Spleen (tissue), 11 donors: ENCODE measurements around the gene SERPINA3. TPM values are rescaled to one million over a fixed set of nuclear protein-coding genes. Genes with fewer than 3 reads are reported as not detected.
A peak's percentile ranks its signal among the peaks of the same experiment; 100 is the strongest.

Experiments
- DNase-seq: peaks from one replicate; pipeline ENCODE4 v3.0.0-alpha.2; 2020
- H3K27ac ChIP-seq, 8 donors: fragments of 200-600 bp; sonication (generic) in 7 of 8; 1 replicate in 4 of 8; 2 replicates in 4 of 8; pipeline versions ENCODE4 v1.5.0 to v1.8.0; 2016 to 2021; ENCODE audit warnings: inconsistent platforms in 4 of 8, mild to moderate bottlenecking in 4 of 8, moderate library complexity in 1 of 8
- H3K27me3 ChIP-seq, 7 donors: fragments of 200-600 bp; sonication (generic) in 6 of 7; replicated peaks in 1 of 7; 1 replicate in 4 of 7; 2 replicates in 3 of 7; pipeline versions ENCODE4 v1.5.0 to v1.8.0; 2016 to 2021; ENCODE audit warnings: inconsistent platforms in 3 of 7, mild to moderate bottlenecking in 1 of 7
- H3K36me3 ChIP-seq, 6 donors: fragments of 200-600 bp; sonication (generic) in 5 of 6; 1 replicate in 4 of 6; 2 replicates in 2 of 6; pipeline versions ENCODE4 v1.5.0 to v1.8.0; 2016 to 2021; ENCODE audit warnings: inconsistent platforms in 2 of 6
- H3K4me1 ChIP-seq, 6 donors: fragments of 200-600 bp; sonication (generic) in 5 of 6; 1 replicate in 3 of 6; 2 replicates in 3 of 6; pipeline versions ENCODE4 v1.5.0 to v1.8.0; 2016 to 2021; ENCODE audit warnings: inconsistent platforms in 3 of 6
- H3K4me3 ChIP-seq, 8 donors: fragments of 200-600 bp; sonication (generic) in 7 of 8; 1 replicate in 4 of 8; 2 replicates in 4 of 8; pipeline versions ENCODE4 v1.5.0 to v1.8.0; 2016 to 2021; ENCODE audit warnings: inconsistent platforms in 4 of 8, mild to moderate bottlenecking in 4 of 8, moderate library complexity in 2 of 8
- H3K9me3 ChIP-seq, 8 donors: fragments of 200-600 bp; sonication (generic) in 7 of 8; 1 replicate in 4 of 8; 2 replicates in 4 of 8; pipeline versions ENCODE4 v1.5.0 to v1.8.0; 2016 to 2021; ENCODE audit warnings: inconsistent platforms in 4 of 8
- POLR2A ChIP-seq, 3 donors: fragments of 450-650 bp; IDR thresholded peaks; one replicate each; pipeline ENCODE4 v1.5.1; 2017; ENCODE audit warnings: antibody characterized with exemption in 3 of 3, mild to moderate bottlenecking in 1 of 3
- POLR2AphosphoS5 ChIP-seq, 3 donors: sonication (generic); formaldehyde crosslinking; IDR thresholded peaks; one replicate each; pipeline ENCODE4 v1.5.1; 2017; ENCODE audit warnings: antibody characterized with exemption in 3 of 3
- WGBS, 5 donors: extraction: QIAGEN DNeasy Blood & Tissue Kit in 3 of 5; methylation state at CpG; one replicate each; pipeline versions ENCODE4 v1.1.5 to v1.1.7; 2013 to 2018; 5-methylcytosine and 5-hydroxymethylcytosine counted together
- intact Hi-C: fragments of 100-400 bp; cut with DNase I; formaldehyde crosslinking; loops from one replicate; pipeline ENCODE4 v1.15.0; 2023; ENCODE audit warnings: low total_unique reads
- polyA plus RNA-seq, 3 donors: library from polyadenylated mRNA; stranded (reverse); fragments of 200-250 nt; gene quantifications; one replicate each; pipeline ENCODE4 v1.2.1, GENCODE V29; 2013
- total RNA-seq, 7 donors: library from RNA; depleted of rRNA in 3 of 7; stranded (reverse); fragments of >200 nt in 3 of 7; fragmentation: NEBNext Ultra II Directional in 4 of 7; extraction: Animal tissue kit (Norgen Biotek cat#: 25700) in 4 of 7; gene quantifications; one replicate each; pipeline versions ENCODE4 v1.1.0 to v1.2.1, GENCODE V29; 2016 to 2021
- TF ChIP-seq, protein P1 (sequence below), 11 experiments: fragments of 200-600 bp in 7 of 11; fragments of 450-650 bp in 4 of 11; sonication (generic) in 4 of 11; IDR thresholded peaks in 8 of 11; conservative IDR thresholded peaks in 3 of 11; 1 replicate in 7 of 11; 2 replicates in 4 of 11; pipeline versions ENCODE4 v1.4.0 to v1.8.0; 2016 to 2021; ENCODE audit warnings: antibody characterized with exemption in 11 of 11, inconsistent platforms in 4 of 11, mild to moderate bottlenecking in 1 of 11
- donor health status: healthy with polysubstance abuse.
- donor health status: DM: no; HTN: no; CAD: no; lungs with moderate emphysema.
- donor health status: DM: no; HTN: no; CAD: no.
- donor health status: Bipolar disorder and iron deficiency.
- donor health status: healthy.
- donor health status: DM: no; HTN: no; CAD: no.
- donor health status: DM: yes; HTN: yes; CAD: no.

SERPINA3 gene
- total and polyA plus RNA-seq, 10 donors: 3.4 to 88.3 (median 10.2) TPM

DNA sequence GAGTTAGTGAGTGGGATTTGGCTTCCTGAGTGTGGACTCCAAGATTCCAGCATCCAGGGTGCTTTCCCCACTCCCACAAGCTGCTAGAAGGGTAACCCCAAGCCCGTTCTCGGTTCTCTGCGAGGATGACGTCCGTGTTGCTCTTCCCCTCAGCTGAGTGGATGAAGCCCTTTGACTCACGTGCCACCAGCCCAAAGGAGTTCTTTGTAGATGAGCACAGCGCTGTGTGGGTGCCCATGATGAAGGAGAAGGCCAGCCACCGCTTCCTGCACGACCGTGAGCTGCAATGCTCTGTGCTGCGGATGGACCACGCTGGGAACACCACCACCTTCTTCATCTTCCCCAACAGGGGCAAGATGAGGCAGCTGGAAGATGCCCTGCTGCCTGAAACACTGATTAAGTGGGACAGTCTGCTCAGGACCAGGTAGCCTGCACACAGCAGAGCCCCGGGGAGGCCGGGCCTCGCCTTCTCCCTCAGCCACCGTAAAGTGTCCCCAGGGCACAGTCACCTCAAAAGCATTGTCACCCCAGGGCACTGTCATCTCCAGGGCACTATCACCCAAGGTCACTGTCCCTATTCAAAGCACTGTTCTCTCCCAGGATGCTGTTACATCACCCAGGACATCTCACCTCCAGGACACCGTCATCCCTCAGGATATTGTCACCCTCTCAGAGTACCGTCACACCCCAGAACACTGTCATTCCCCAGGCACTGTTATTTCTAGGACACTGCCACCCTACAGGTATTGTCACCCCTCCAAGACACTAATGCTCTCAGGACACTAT, 31.3 kb downstream of the SERPINA3 start:
- TF ChIP-seq POLR2A (IDR thresholded peaks at IDR 0.05): no peak
- no peak for TF ChIP-seq POLR2AphosphoS5 (IDR thresholded peaks at IDR 0.05)
- Histone ChIP-seq H3K36me3 (no peaks in the 10 kb centered on the region), H3K27ac (no peak overlapping the region), H3K27me3 (no peaks in the 10 kb centered on the region), H3K4me1 (no peaks in the 10 kb centered on the region), H3K4me3 (no peak overlapping the region), H3K9me3 (peaks cover 0 to 15% (median 12%) of the 10 kb centered on the region in 8 donors)
- DNase-seq: no peak
- intact Hi-C loops: no loop called here
- WGBS, 5 donors: 88 to 96% (median 91%) methylated on average over 7 to 18 of the region's 18 CpGs

DNA sequence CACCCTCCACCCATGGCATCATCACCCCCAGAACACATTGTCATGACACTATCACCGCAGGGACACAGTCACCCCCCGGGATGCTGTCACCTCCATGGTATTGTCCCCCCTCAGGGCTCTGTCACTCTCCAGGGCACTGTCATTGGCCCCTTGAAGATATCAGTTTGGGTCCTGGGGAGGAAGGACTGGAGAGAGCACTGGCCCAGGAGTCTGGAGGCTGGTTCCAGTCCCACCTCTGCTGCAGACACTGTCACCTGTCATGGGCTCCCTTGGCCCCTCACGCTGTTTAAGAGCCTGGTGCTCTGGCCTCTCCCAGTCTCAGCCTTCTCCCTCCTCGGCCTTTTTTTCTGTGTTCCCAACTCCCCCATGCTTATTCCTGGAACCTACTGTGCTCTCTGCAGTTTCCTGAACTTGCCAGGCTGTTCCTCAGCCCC, 31.9 kb downstream of the SERPINA3 start:
- TF ChIP-seq, protein P1, sequence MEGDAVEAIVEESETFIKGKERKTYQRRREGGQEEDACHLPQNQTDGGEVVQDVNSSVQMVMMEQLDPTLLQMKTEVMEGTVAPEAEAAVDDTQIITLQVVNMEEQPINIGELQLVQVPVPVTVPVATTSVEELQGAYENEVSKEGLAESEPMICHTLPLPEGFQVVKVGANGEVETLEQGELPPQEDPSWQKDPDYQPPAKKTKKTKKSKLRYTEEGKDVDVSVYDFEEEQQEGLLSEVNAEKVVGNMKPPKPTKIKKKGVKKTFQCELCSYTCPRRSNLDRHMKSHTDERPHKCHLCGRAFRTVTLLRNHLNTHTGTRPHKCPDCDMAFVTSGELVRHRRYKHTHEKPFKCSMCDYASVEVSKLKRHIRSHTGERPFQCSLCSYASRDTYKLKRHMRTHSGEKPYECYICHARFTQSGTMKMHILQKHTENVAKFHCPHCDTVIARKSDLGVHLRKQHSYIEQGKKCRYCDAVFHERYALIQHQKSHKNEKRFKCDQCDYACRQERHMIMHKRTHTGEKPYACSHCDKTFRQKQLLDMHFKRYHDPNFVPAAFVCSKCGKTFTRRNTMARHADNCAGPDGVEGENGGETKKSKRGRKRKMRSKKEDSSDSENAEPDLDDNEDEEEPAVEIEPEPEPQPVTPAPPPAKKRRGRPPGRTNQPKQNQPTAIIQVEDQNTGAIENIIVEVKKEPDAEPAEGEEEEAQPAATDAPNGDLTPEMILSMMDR (IDR thresholded peaks at IDR 0.05 in 8 of 11, conservative IDR thresholded peaks at IDR 0.05 in 3 of 11): no peak
- TF ChIP-seq POLR2AphosphoS5 (IDR thresholded peaks at IDR 0.05): no peak
- TF ChIP-seq POLR2A (IDR thresholded peaks at IDR 0.05): no peak
- intact Hi-C loops: no loop called here
- 80 to 86% (median 81%) methylated on average over 4 of the region's 4 CpGs for WGBS, 5 donors
- Histone ChIP-seq H3K9me3 (peaks cover 0 to 22% (median 18%) of the 10 kb centered on the region in 8 donors), H3K27me3 (no peaks in the 10 kb centered on the region), H3K36me3 (no peaks in the 10 kb centered on the region), H3K4me3 (no peak overlapping the region), H3K27ac (no peak overlapping the region), H3K4me1 (no peaks in the 10 kb centered on the region)
- no peak for DNase-seq

- 88 to 96% (median 91%) methylated on average over 2 of the region's 2 CpGs for WGBS, 5 donors
- TF ChIP-seq, protein P1 (IDR thresholded peaks at IDR 0.05 in 8 of 11, conservative IDR thresholded peaks at IDR 0.05 in 3 of 11): no peak
- TF ChIP-seq POLR2AphosphoS5 (IDR thresholded peaks at IDR 0.05): no peak
- no peak for TF ChIP-seq POLR2A (IDR thresholded peaks at IDR 0.05)
These were observed 33.9 kb downstream of the SERPINA3 start for GRCh38 chr14:94646066-94646465.

GRCh38 chr14:94646481-94646880, 34.3 kb downstream of the SERPINA3 start:
- no peak for DNase-seq
- Histone ChIP-seq H3K36me3 (no peaks in the 10 kb centered on the region), H3K4me3 (no peak overlapping the region), H3K9me3 (peaks cover 0 to 28% (median 21%) of the 10 kb centered on the region in 8 donors), H3K4me1 (no peaks in the 10 kb centered on the region), H3K27me3 (peaks cover 0 to 5% (median 0%) of the 10 kb centered on the region in 7 donors), H3K27ac (no peak overlapping the region)
- WGBS, 5 donors: 35 to 57% (median 44%) methylated on average over 5 of the region's 5 CpGs
- TF ChIP-seq POLR2A (IDR thresholded peaks at IDR 0.05): no peak
- peak in 1 of 3 donors; percentile 52 for TF ChIP-seq POLR2AphosphoS5 (IDR thresholded peaks at IDR 0.05)
- intact Hi-C loops: no loop called here

More at GRCh38 chr14:94646066-94646465, 33.9 kb downstream of the SERPINA3 start:
- Histone ChIP-seq H3K36me3 (no peaks in the 10 kb centered on the region), H3K4me3 (no peak overlapping the region), H3K27ac (no peak overlapping the region), H3K4me1 (no peaks in the 10 kb centered on the region), H3K9me3 (peaks cover 0 to 28% (median 21%) of the 10 kb centered on the region in 8 donors), H3K27me3 (peaks cover 0 to 5% (median 0%) of the 10 kb centered on the region in 7 donors)
- intact Hi-C loops: no loop called here
- DNase-seq: no peak

DNA sequence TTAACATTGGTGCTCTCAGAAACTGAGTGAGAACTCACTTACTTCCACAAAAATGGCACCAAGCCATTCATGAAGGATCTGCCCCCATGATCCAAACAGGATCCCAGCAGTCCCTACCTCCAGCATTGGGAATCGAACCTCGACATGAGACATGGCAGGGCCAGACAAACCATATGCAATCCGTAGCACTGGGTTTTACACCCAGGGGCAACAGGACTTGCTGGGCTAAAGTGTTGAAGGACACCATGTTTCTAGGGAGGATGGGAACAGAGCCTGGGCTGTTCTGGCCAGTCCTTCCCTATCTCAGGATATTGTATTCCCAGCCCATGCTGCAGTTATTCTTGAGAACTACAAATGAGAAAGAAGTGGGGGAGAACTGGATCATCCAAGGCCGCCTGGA, 36.6 kb downstream of the SERPINA3 start:
- no peak overlapping the region for H3K27ac ChIP-seq
- DNase-seq: no peak
- intact Hi-C loops: no loop called here
- 74 to 78% (median 77%) methylated on average over 3 to 4 of the region's 4 CpGs for WGBS, 5 donors
- H3K36me3 ChIP-seq: no peaks in the 10 kb centered on the region
- peaks cover 0 to 28% (median 21%) of the 10 kb centered on the region in 8 donors for H3K9me3 ChIP-seq
- TF ChIP-seq, protein P1 (IDR thresholded peaks at IDR 0.05 in 8 of 11, conservative IDR thresholded peaks at IDR 0.05 in 3 of 11): no peak
- TF ChIP-seq POLR2A (IDR thresholded peaks at IDR 0.05): no peak
- no peak for TF ChIP-seq POLR2AphosphoS5 (IDR thresholded peaks at IDR 0.05)
- no peaks in the 10 kb centered on the region for H3K4me1 ChIP-seq
- no peak overlapping the region for H3K4me3 ChIP-seq
- H3K27me3 ChIP-seq: peaks cover 0 to 5% (median 0%) of the 10 kb centered on the region in 7 donors
